HCT116 (cell line): ENCODE results near the gene TMEM198. TPM values are rescaled to one million over a fixed set of nuclear protein-coding genes. Genes with fewer than 3 reads are reported as not detected.

Source experiments
- ATAC-seq: fragments of 200-7000 bp; cut with Tn5 transposase; 2 replicates; pipeline ENCODE4 v1.9.1; 2020; ENCODE audit warnings: mild to moderate bottlenecking, moderate library complexity
- BruUV-seq: library from RNA; stranded (reverse); fragments of 400-500 nt; replicated peaks from 2 replicates; lab custom pipeline; 2021; lab: Mats Ljungman, UMichigan
- CTCF ChIA-PET: fragments of 300-600 bp; sonication (Branson Sonifier 250); formaldehyde crosslinking; loops from one replicate; lab custom pipeline; 2021; ENCODE audit warnings: antibody characterized with exemption; lab: Charles Lee
- POLR2A ChIA-PET: fragments of 300-600, 350-600 bp; sonication (Branson Sonifier 250); formaldehyde crosslinking; loops from one replicate; lab custom pipeline; 2021; ENCODE audit warnings: antibody characterized with exemption; lab: Charles Lee
- RAD21 ChIA-PET, 2 experiments: fragments of 300-600 bp; sonication (Branson Sonifier 250); formaldehyde crosslinking; loops; one replicate each; lab custom pipeline; 2023; ENCODE audit warnings: low total read pairs in 2 of 2; ENCODE audit not compliant: uncharacterized antibody in 2 of 2, unreplicated experiment in 2 of 2, low non-redundant PET in 1 of 2; lab: Charles Lee
- DNase-seq: peaks from one replicate; pipeline ENCODE4 v3.0.0-alpha.2; 2010; ENCODE audit warnings: low read depth, low spot score
- H2AFZ ChIP-seq: fragments of 200-600 bp; shearing (Covaris generic), sonication (generic); 2 replicates; pipeline ENCODE4 v1.6.1; 2017; ENCODE audit warnings: low read depth, mixed run types, mixed read lengths, antibody characterized with exemption, low read length; ENCODE audit not compliant: poor library complexity, severe bottlenecking
- H3K27ac ChIP-seq: 2 replicates; pipeline ENCODE4 v1.5.1; 2012; ENCODE audit warnings: low read depth, low read length
- H3K27me3 ChIP-seq: fragments of 200-600 bp; sonication (generic); 2 replicates; pipeline ENCODE4 v1.6.1; 2016; ENCODE audit warnings: mixed run types, low read length, mixed read lengths; ENCODE audit not compliant: insufficient read depth
- H3K36me3 ChIP-seq, 2 experiments: fragments of 200-500 bp in 1 of 2; fragments of 200-600 bp in 1 of 2; sonication (Bioruptor generic) in 1 of 2; sonication (generic) in 1 of 2; 2 replicates each; pipeline versions ENCODE4 v1.5.1 to v1.6.1; 2014 to 2016; ENCODE audit warnings: low read length in 2 of 2, inconsistent platforms in 1 of 2, mixed read lengths in 1 of 2, mixed run types in 1 of 2; ENCODE audit not compliant: insufficient read depth in 2 of 2, control insufficient read depth in 1 of 2
- H3K4me1 ChIP-seq, 2 experiments: fragments of 200-600 bp in 1 of 2; sonication (generic) in 1 of 2; 2 replicates each; pipeline versions ENCODE4 v1.5.1 to v1.6.1; 2012 to 2017; ENCODE audit warnings: low read length in 2 of 2, inconsistent platforms in 1 of 2, mild to moderate bottlenecking in 1 of 2, mixed read lengths in 1 of 2, mixed run types in 1 of 2, moderate library complexity in 1 of 2; ENCODE audit not compliant: insufficient read depth in 2 of 2, control insufficient read depth in 1 of 2
- H3K4me2 ChIP-seq: fragments of 200-600 bp; sonication (generic); 2 replicates; pipeline ENCODE4 v1.6.1; 2017; ENCODE audit warnings: mixed run types, low read length, mixed read lengths
- H3K4me3 ChIP-seq, 2 experiments: fragments of 200-600 bp in 1 of 2; sonication (generic) in 1 of 2; replicated peaks in 1 of 2; 2 replicates each; pipeline ENCODE4 v1.5.1; 2011 to 2016; ENCODE audit warnings: low read length in 2 of 2, control low read depth in 1 of 2, low read depth in 1 of 2, mild to moderate bottlenecking in 1 of 2, mixed read lengths in 1 of 2, mixed run types in 1 of 2
- H3K79me2 ChIP-seq: fragments of 200-600 bp; sonication (generic); 2 replicates; pipeline ENCODE4 v1.6.1; 2017; ENCODE audit warnings: mild to moderate bottlenecking, mixed run types, low read length, moderate library complexity, mixed read lengths; ENCODE audit not compliant: insufficient read depth
- H3K9ac ChIP-seq: fragments of 200-600 bp; sonication (generic); 2 replicates; pipeline ENCODE4 v1.6.1; 2016; ENCODE audit warnings: low read length, mixed read lengths
- H3K9me2 ChIP-seq: fragments of 200-600 bp; sonication (generic), shearing (Covaris generic); 2 replicates; pipeline ENCODE4 v1.6.1; 2017; ENCODE audit warnings: mixed run types, mild to moderate bottlenecking, moderate library complexity; ENCODE audit not compliant: insufficient read depth
- H3K9me3 ChIP-seq, 2 experiments: fragments of 200-500 bp in 1 of 2; fragments of 200-600 bp in 1 of 2; sonication (Bioruptor generic) in 1 of 2; sonication (generic) in 1 of 2; 2 replicates each; pipeline ENCODE4 v1.6.1; 2014 to 2017; ENCODE audit warnings: low read length in 2 of 2, mixed read lengths in 2 of 2, inconsistent platforms in 1 of 2, low read depth in 1 of 2, mild to moderate bottlenecking in 1 of 2, mixed run types in 1 of 2, moderate library complexity in 1 of 2; ENCODE audit not compliant: control insufficient read depth in 1 of 2, insufficient read depth in 1 of 2
- H4K20me1 ChIP-seq: fragments of 200-600 bp; sonication (generic), shearing (Covaris generic); 2 replicates; pipeline ENCODE4 v1.6.1; 2017; ENCODE audit warnings: mixed run types, mild to moderate bottlenecking, moderate library complexity; ENCODE audit not compliant: insufficient read depth
- CBX3 ChIP-seq: IDR thresholded peaks from 2 replicates; pipeline ENCODE4 v1.6.1; 2012; ENCODE audit warnings: low read depth
- EGR1 ChIP-seq: IDR thresholded peaks from 2 replicates; pipeline ENCODE4 v1.6.1; 2012; ENCODE audit warnings: low read depth
- ELF1 ChIP-seq: IDR thresholded peaks from 2 replicates; pipeline ENCODE4 v1.6.1; 2012; ENCODE audit warnings: low read depth, borderline replicate concordance
- EZH2 ChIP-seq: fragments of 200-600 bp; sonication (generic); IDR thresholded peaks from 2 replicates; pipeline ENCODE4 v1.6.1; 2017; ENCODE audit warnings: antibody characterized with exemption, mixed run types
- EZH2phosphoT487 ChIP-seq: fragments of 200-600 bp; IDR thresholded peaks from 2 replicates; pipeline ENCODE4 v1.6.1; 2018; ENCODE audit warnings: antibody characterized with exemption, borderline replicate concordance
- FOSL1 ChIP-seq: IDR thresholded peaks from 2 replicates; pipeline ENCODE4 v1.6.1; 2012; ENCODE audit warnings: low read depth
- JUND ChIP-seq: IDR thresholded peaks from 2 replicates; pipeline ENCODE4 v1.6.1; 2012
- MAX ChIP-seq: IDR thresholded peaks from 2 replicates; pipeline ENCODE4 v1.6.1; 2012
- RAD21 ChIP-seq: IDR thresholded peaks from 2 replicates; pipeline ENCODE4 v1.6.1; 2012; ENCODE audit warnings: low read depth, mild to moderate bottlenecking
- SIN3A ChIP-seq: IDR thresholded peaks from 2 replicates; pipeline ENCODE4 v1.6.1; 2012; ENCODE audit warnings: low read depth
- SRF ChIP-seq: IDR thresholded peaks from 2 replicates; pipeline ENCODE4 v1.6.1; 2012; ENCODE audit warnings: low read depth
- TCF7L2 ChIP-seq: IDR thresholded peaks from 2 replicates; pipeline ENCODE4 v1.7.0; 2011; ENCODE audit warnings: borderline replicate concordance, inconsistent platforms; ENCODE audit not compliant: insufficient read depth, insufficient read length; ENCODE audit errors: extremely low read depth
- YY1 ChIP-seq: IDR thresholded peaks from 2 replicates; pipeline ENCODE4 v1.6.1; 2011; ENCODE audit warnings: low read length, low read depth, moderate library complexity, mild to moderate bottlenecking; ENCODE audit not compliant: insufficient replicate concordance; ENCODE audit errors: extremely low read depth
- ZFX ChIP-seq: fragments of 450-650 bp; IDR thresholded peaks from 2 replicates; pipeline ENCODE4 v1.6.1; 2017
- ZNF274 ChIP-seq: fragments of 200-500 bp; sonication (Bioruptor generic); IDR thresholded peaks from 2 replicates; pipeline ENCODE4 v1.6.1; 2014; ENCODE audit warnings: mild to moderate bottlenecking, low read depth, low read length, inconsistent platforms
- intact Hi-C: fragments of 100-400 bp; cut with micrococcal nuclease; formaldehyde crosslinking; loops from 2 replicates; pipeline ENCODE4 v1.10.0; 2022
- total RNA-seq: library from RNA; stranded (reverse); gene quantifications from one replicate; pipeline ENCODE4 v1.2.1, GENCODE V29; 2021; ENCODE audit not compliant: unreplicated experiment

The TMEM198 gene
- total RNA-seq, 1 experiment from 2014 or later = 2.1 TPM

DNA sequence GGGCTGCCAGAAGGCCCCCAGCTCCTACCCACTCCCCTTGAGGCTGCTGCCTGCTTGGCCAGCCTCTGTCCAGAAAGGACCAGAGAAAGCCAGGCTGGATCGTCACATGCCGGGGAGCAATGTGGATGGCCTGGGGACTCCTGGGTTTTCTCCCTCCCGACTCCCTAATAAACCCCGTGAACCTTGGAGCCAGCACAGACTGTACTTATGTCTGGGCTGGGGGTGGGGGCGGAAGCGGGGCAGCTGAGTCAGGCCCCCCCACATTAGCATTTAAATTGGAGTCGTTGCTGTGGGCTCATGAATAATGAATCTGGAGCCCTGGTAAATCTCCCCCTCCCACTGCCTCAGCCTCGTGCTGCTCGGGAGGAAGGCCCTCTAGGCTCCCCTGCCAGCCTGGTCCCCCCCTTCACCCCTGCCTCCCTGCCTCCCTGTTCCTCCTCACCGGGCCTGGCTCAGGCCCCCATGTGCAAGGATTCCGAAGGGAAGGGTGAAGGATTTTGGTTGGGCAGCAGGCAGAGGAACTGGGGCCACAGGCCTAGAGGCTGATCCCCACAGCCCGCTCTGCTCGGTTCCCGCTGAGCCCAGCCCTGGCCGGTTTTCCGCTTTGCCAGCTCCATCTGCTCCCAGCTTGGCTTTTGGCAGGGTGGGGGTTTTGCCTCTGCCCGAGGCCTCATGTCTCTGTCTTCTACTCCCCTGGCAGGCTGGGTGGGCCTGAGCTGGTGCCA, 36.9 kb upstream of the TMEM198 start (continued):
- TF ChIP-seq MAX (no peak), FOSL1 (no peak), EGR1 (no peak), EZH2phosphoT487 (no peak), ZNF274 (no peak), JUND (no peak)

GRCh38 chr2:219507581-219508443, 36.0 kb upstream of the TMEM198 start:
- H3K9me2 ChIP-seq = no peaks in the 10 kb centered on the region
- ATAC-seq (no peak), DNase-seq (no peak)
- H3K79me2 ChIP-seq = no peaks in the 10 kb centered on the region
- H2AFZ ChIP-seq = no peak overlapping the region
- no peak overlapping the region for H3K9ac ChIP-seq
- no peak overlapping the region for H3K4me3 ChIP-seq
- ChIA-PET POLR2A (interaction anchor here (1.3 kb wide), 1 partner anchor 10 kb away, joined by 11 read pairs; the partner anchor contains the start of gene GMPPA), CTCF (interaction anchor here (0.8 to 4.4 kb wide), 10 partner anchors 9 to 505 kb away, joined by 3 to 56 read pairs (median 4); partner anchors contain the start of gene GMPPA), RAD21 (no interaction called here)
- H3K4me1 ChIP-seq = peaks cover 0 to 19% of the 10 kb centered on the region in 2 experiments; a peak in 2 of 4 replicates
- peaks cover 6% of the 10 kb centered on the region in 2 experiments; a peak in 1 of 4 replicates for H3K36me3 ChIP-seq
- no peaks in the 10 kb centered on the region for H3K27me3 ChIP-seq
- no peak overlapping the region for H3K4me2 ChIP-seq
- no TSS peak for BruUV-seq
- intact Hi-C loops = no loop called here
- H3K9me3 ChIP-seq = no peaks in the 10 kb centered on the region
- TF ChIP-seq RAD21 (no peak), TCF7L2 (no peak), YY1 (no peak), EZH2 (no peak), ZNF274 (no peak), SRF (no peak), CBX3 (no peak), EGR1 (no peak), SIN3A (no peak), JUND (no peak), ZFX (no peak), ELF1 (no peak)
- no peak overlapping the region for H3K27ac ChIP-seq
- H4K20me1 ChIP-seq = no peaks in the 10 kb centered on the region
